Neural cell (in vitro differentiated cells): ENCODE data around the gene CATSPERD. TPM values are rescaled to one million over a fixed set of nuclear protein-coding genes. Genes with fewer than 3 reads are reported as not detected.

Experiments used
- H2AFZ ChIP-seq: fragments of 200-600, 300-800 bp; sonication (generic), shearing (Covaris generic); 2 replicates; pipeline ENCODE4 v1.6.0; 2014; ENCODE audit warnings: low read depth, mild to moderate bottlenecking, antibody characterized with exemption, low read length, moderate library complexity
- H3F3A ChIP-seq: fragments of 200-600 bp; shearing (Covaris generic); 2 replicates; pipeline ENCODE4 v1.6.1; 2016; ENCODE audit warnings: mild to moderate bottlenecking, moderate library complexity, mixed read lengths, antibody characterized with exemption, low read length; ENCODE audit not compliant: insufficient read depth, poor library complexity, severe bottlenecking
- H3K27ac ChIP-seq: fragments of 200-600, 300-800 bp; sonication (generic), shearing (Covaris generic); 2 replicates; pipeline ENCODE4 v1.5.1; 2014; ENCODE audit warnings: mild to moderate bottlenecking, low read length, moderate library complexity
- H3K27me3 ChIP-seq: fragments of 300-800, 200-600 bp; sonication (generic), shearing (Covaris generic); 2 replicates; pipeline ENCODE4 v1.6.0; 2014; ENCODE audit warnings: mild to moderate bottlenecking, low read depth, low read length, moderate library complexity; ENCODE audit not compliant: insufficient read depth
- H3K36me3 ChIP-seq: fragments of 300-800, 200-600 bp; sonication (generic), shearing (Covaris generic); 2 replicates; pipeline ENCODE4 v1.5.1; 2014; ENCODE audit warnings: mild to moderate bottlenecking, antibody characterized with exemption, low read length, moderate library complexity; ENCODE audit not compliant: insufficient read depth
- H3K4me2 ChIP-seq: fragments of 300-800, 200-600 bp; sonication (generic), shearing (Covaris generic); 2 replicates; pipeline ENCODE4 v1.6.0; 2014; ENCODE audit warnings: mild to moderate bottlenecking, low read length
- H3K4me3 ChIP-seq: fragments of 300-800, 200-600 bp; sonication (generic), shearing (Covaris generic); 2 replicates; pipeline ENCODE4 v1.5.1; 2014; ENCODE audit warnings: mild to moderate bottlenecking, low read length, moderate library complexity
- H3K79me2 ChIP-seq: fragments of 200-600 bp; shearing (Covaris generic); replicated peaks from 2 replicates; pipeline ENCODE4 v1.6.0; 2014; ENCODE audit warnings: mild to moderate bottlenecking, low read length, moderate library complexity; ENCODE audit not compliant: insufficient read depth
- H3K9ac ChIP-seq: fragments of 300-800, 200-600 bp; sonication (generic), shearing (Covaris generic); 2 replicates; pipeline ENCODE4 v1.6.1; 2016; ENCODE audit warnings: mild to moderate bottlenecking, low read length, mixed read lengths
- H3K9me2 ChIP-seq: fragments of 200-600 bp; shearing (Covaris generic); 2 replicates; pipeline ENCODE4 v1.6.1; 2016; ENCODE audit warnings: mild to moderate bottlenecking, low read length, mixed read lengths; ENCODE audit not compliant: insufficient read depth
- H3K9me3 ChIP-seq: fragments of 200-600, 300-800 bp; sonication (generic), shearing (Covaris generic); 2 replicates; pipeline ENCODE4 v1.6.1; 2016; ENCODE audit warnings: mild to moderate bottlenecking, mixed run types, low read length, moderate library complexity, mixed read lengths
- H4K20me1 ChIP-seq: fragments of 200-600 bp; shearing (Covaris generic); 2 replicates; pipeline ENCODE4 v1.6.1; 2016; ENCODE audit warnings: mild to moderate bottlenecking, mixed run types; ENCODE audit not compliant: insufficient read depth
- CTCF ChIP-seq: fragments of 450-650 bp; IDR thresholded peaks from 2 replicates; pipeline ENCODE4 v1.5.1; 2014; ENCODE audit warnings: antibody characterized with exemption, mild to moderate bottlenecking, moderate library complexity; ENCODE audit not compliant: poor library complexity, severe bottlenecking
- EP300 ChIP-seq: fragments of 450-650 bp; conservative IDR thresholded peaks from 2 replicates; pipeline ENCODE4 v1.6.1; 2014; ENCODE audit warnings: antibody characterized with exemption, mild to moderate bottlenecking, moderate library complexity; ENCODE audit not compliant: poor library complexity, severe bottlenecking
- EZH2 ChIP-seq: fragments of 200-600, 300-800 bp; shearing (Covaris generic), sonication (generic); IDR thresholded peaks from 2 replicates; pipeline ENCODE4 v1.6.1; 2014; ENCODE audit warnings: antibody characterized with exemption, low read length, borderline replicate concordance, mild to moderate bottlenecking; ENCODE audit not compliant: insufficient read depth, poor library complexity, severe bottlenecking
- MXI1 ChIP-seq: fragments of 450-650 bp; conservative IDR thresholded peaks from 2 replicates; pipeline ENCODE4 v1.6.1; 2014; ENCODE audit warnings: antibody characterized with exemption, mild to moderate bottlenecking; ENCODE audit not compliant: poor library complexity, severe bottlenecking
- POLR2AphosphoS5 ChIP-seq: IDR thresholded peaks from 2 replicates; pipeline ENCODE4 v1.6.1; 2012
- RAD21 ChIP-seq: fragments of 450-650 bp; conservative IDR thresholded peaks from 2 replicates; pipeline ENCODE4 v1.6.1; 2014; ENCODE audit warnings: antibody characterized with exemption, mild to moderate bottlenecking, moderate library complexity
- REST ChIP-seq: IDR thresholded peaks from 2 replicates; pipeline ENCODE4 v1.6.1; 2012; ENCODE audit warnings: borderline replicate concordance
- SMC3 ChIP-seq: fragments of 450-650 bp; conservative IDR thresholded peaks from 2 replicates; pipeline ENCODE4 v1.6.1; 2014; ENCODE audit warnings: antibody characterized with exemption, mild to moderate bottlenecking, moderate library complexity; ENCODE audit not compliant: poor library complexity
- TAF1 ChIP-seq: IDR thresholded peaks from 2 replicates; pipeline ENCODE4 v1.6.1; 2012; ENCODE audit warnings: low read depth
- polyA plus RNA-seq: library from polyadenylated mRNA; depleted of rRNA; stranded (reverse); fragments of >200 nt; gene quantifications from 2 replicates; pipeline ENCODE4 v1.2.3, GENCODE V29; 2014

Gene CATSPERD
- polyA plus RNA-seq, 1 donor from 2014 or later: not detected

GRCh38 chr19:5703819-5704818 is 16.3 kb upstream of the CATSPERD start:
- H3F3A ChIP-seq: no peaks in the 10 kb centered on the region
- H4K20me1 ChIP-seq: no peaks in the 10 kb centered on the region
- H3K9ac ChIP-seq: no peak overlapping the region
- H3K9me2 ChIP-seq: no peaks in the 10 kb centered on the region
- no peak overlapping the region for H3K4me3 ChIP-seq
- H3K79me2 ChIP-seq: no peaks in the 10 kb centered on the region
- no peaks in the 10 kb centered on the region for H3K36me3 ChIP-seq
- H2AFZ ChIP-seq: no peak overlapping the region
- no peaks in the 10 kb centered on the region for H3K9me3 ChIP-seq
- no peak for TF ChIP-seq MXI1
- no peak for TF ChIP-seq POLR2AphosphoS5
- TF ChIP-seq SMC3: no peak
- no peak for TF ChIP-seq EP300
- TF ChIP-seq TAF1: no peak
- no peak for TF ChIP-seq EZH2
- no peak for TF ChIP-seq CTCF
- no peak for TF ChIP-seq RAD21
- TF ChIP-seq REST: no peak
- no peak overlapping the region for H3K4me2 ChIP-seq
- no peak overlapping the region for H3K27ac ChIP-seq
- H3K27me3 ChIP-seq: no peaks in the 10 kb centered on the region

- Histone ChIP-seq H3F3A (no peaks in the 10 kb centered on the region), H3K36me3 (no peaks in the 10 kb centered on the region)
Measured at GRCh38 chr19:5705552-5705951, 14.9 kb upstream of the CATSPERD start.

More at GRCh38 chr19:5705552-5705951, 14.9 kb upstream of the CATSPERD start:
- TF ChIP-seq TAF1 (no peak), CTCF (no peak), EP300 (no peak), REST (no peak), SMC3 (no peak), POLR2AphosphoS5 (no peak), EZH2 (no peak), MXI1 (no peak), RAD21 (no peak)
- Histone ChIP-seq H2AFZ (no peak overlapping the region), H4K20me1 (no peaks in the 10 kb centered on the region), H3K9me2 (no peaks in the 10 kb centered on the region), H3K27me3 (no peaks in the 10 kb centered on the region), H3K27ac (no peak overlapping the region), H3K9ac (no peak overlapping the region), H3K4me2 (no peak overlapping the region), H3K9me3 (no peaks in the 10 kb centered on the region), H3K4me3 (no peak overlapping the region), H3K79me2 (no peaks in the 10 kb centered on the region)
